HG02973 (cell line): ENCODE results near the gene LYZL1.
"Not testable (repeated sequence)": the region's sequence is repeated elsewhere in the genome, so short reads cannot be mapped to it uniquely, and the experiment has no call there.

Experiments used
- ATAC-seq: cut with Tn5 transposase; IDR thresholded peaks from one replicate; pipeline ENCODE4 v1.9.1; 2021; ENCODE audit warnings: moderate library complexity; ENCODE audit not compliant: unreplicated experiment

The LYZL1 gene

GRCh38 chr10:29259498-29259897, 29.4 kb upstream of the LYZL1 start:
- ATAC-seq: no peak

- ATAC-seq: no peak
Measured at GRCh38 chr10:29263506-29263905, 25.4 kb upstream of the LYZL1 start.

- ATAC-seq: no peak
Measured at GRCh38 chr10:29265210-29265768, 23.6 kb upstream of the LYZL1 start.

- no peak for ATAC-seq
Measured at GRCh38 chr10:29266641-29267040, 22.2 kb upstream of the LYZL1 start.

- ATAC-seq: no peak
Measured at GRCh38 chr10:29268011-29268410, 20.9 kb upstream of the LYZL1 start.

GRCh38 chr10:29269486-29269885, 19.4 kb upstream of the LYZL1 start:
- no peak for ATAC-seq

GRCh38 chr10:29270883-29271282, 18.0 kb upstream of the LYZL1 start:
- ATAC-seq: no peak

- no peak for ATAC-seq
Measured at GRCh38 chr10:29271877-29272276, 17.0 kb upstream of the LYZL1 start.

- ATAC-seq: no peak
Measured at GRCh38 chr10:29273478-29273877, 15.4 kb upstream of the LYZL1 start.

GRCh38 chr10:29276251-29276850, 12.5 kb upstream of the LYZL1 start:
- ATAC-seq: no peak

GRCh38 chr10:29277296-29277695, 11.6 kb upstream of the LYZL1 start:
- no peak for ATAC-seq

GRCh38 chr10:29279779-29280487, 8.9 kb upstream of the LYZL1 start:
- no peak for ATAC-seq

GRCh38 chr10:29280488-29280840, 8.4 kb upstream of the LYZL1 start:
- no peak for ATAC-seq

- ATAC-seq: peak; percentile 89
Measured at GRCh38 chr10:29285624-29286051, 3.2 kb upstream of the LYZL1 start.

- ATAC-seq: no peak
Measured at GRCh38 chr10:29287635-29288034, 1.2 kb upstream of the LYZL1 start.

- ATAC-seq: not testable (repeated sequence)
Measured at GRCh38 chr10:29291561-29291960, 2.7 kb downstream of the LYZL1 start.

GRCh38 chr10:29292406-29292805, 3.5 kb downstream of the LYZL1 start:
- not testable (repeated sequence) for ATAC-seq

GRCh38 chr10:29295813-29296212, 6.9 kb downstream of the LYZL1 start:
- ATAC-seq: no peak

GRCh38 chr10:29297678-29298077, 8.8 kb downstream of the LYZL1 start:
- ATAC-seq: no peak

GRCh38 chr10:29301359-29301910, 12.6 kb downstream of the LYZL1 start:
- no peak for ATAC-seq

- ATAC-seq: no peak
Measured at GRCh38 chr10:29302499-29302898, 13.6 kb downstream of the LYZL1 start.
